IgD-negative memory B cell (primary cell): ENCODE data around the gene FAM72D. TPM values are rescaled to one million over a fixed set of nuclear protein-coding genes. Genes with fewer than 3 reads are reported as not detected.
"Not testable (repeated sequence)": the region's sequence is repeated elsewhere in the genome, so short reads cannot be mapped to it uniquely, and the experiment has no call there.

Experiments used
- H3K27ac Mint-ChIP-seq, 3 donors: one replicate each; pipeline ENCODE4 v1.8.0; 2020 to 2022; ENCODE audit warnings: mild to moderate bottlenecking in 3 of 3, mixed read lengths in 3 of 3, moderate library complexity in 1 of 3
- H3K27me3 Mint-ChIP-seq: one replicate; pipeline ENCODE4 v1.8.0; 2021; ENCODE audit warnings: mixed read lengths
- H3K36me3 Mint-ChIP-seq: one replicate; pipeline ENCODE4 v1.8.0; 2020; ENCODE audit warnings: mild to moderate bottlenecking, mixed read lengths
- H3K4me1 Mint-ChIP-seq, 3 donors: one replicate each; pipeline ENCODE4 v1.8.0; 2020 to 2022; ENCODE audit warnings: mixed read lengths in 3 of 3, mild to moderate bottlenecking in 1 of 3
- H3K4me3 Mint-ChIP-seq, 4 donors: one replicate each; pipeline ENCODE4 v1.8.0; 2020 to 2022; ENCODE audit warnings: mild to moderate bottlenecking in 4 of 4, mixed read lengths in 4 of 4, moderate library complexity in 3 of 4
- H3K9me3 Mint-ChIP-seq, 3 donors: one replicate each; pipeline ENCODE4 v1.8.0; 2020 to 2021; ENCODE audit warnings: mixed read lengths in 3 of 3, mild to moderate bottlenecking in 1 of 3
- polyA plus RNA-seq: library from polyadenylated mRNA; unstranded; fragments of 300-500 nt; fragmentation: Illumina TruSeq; gene quantifications from one replicate; pipeline ENCODE4 v1.2.3, GENCODE V29; 2021

FAM72D gene
- polyA plus RNA-seq, 1 donor from 2014 or later: not detected

GRCh38 chr1:145161046-145161752, 65.4 kb downstream of the FAM72D start:
- H3K36me3 Mint-ChIP-seq, H3K4me3 Mint-ChIP-seq, H3K4me1 Mint-ChIP-seq, H3K27ac Mint-ChIP-seq, H3K9me3 Mint-ChIP-seq, H3K27me3 Mint-ChIP-seq: not testable (repeated sequence)

Other genes starting within 250 kb of the FAM72D start
- 2.5 TPM for gene SRGAP2B, start 646 bp upstream of the FAM72D start, polyA plus RNA-seq
- not detected for gene PPIAL4D, start 146.2 kb downstream of the FAM72D start, polyA plus RNA-seq